T-helper 2 cell treated with Interferon-gamma antibody and Interleukin-4, amounts not matched to agents 5 μg/mL and 100 μg/mL, for 36 hours (primary cell): ENCODE data around the gene DNASE1L1.
"Not testable (repeated sequence)": the region's sequence is repeated elsewhere in the genome, so short reads cannot be mapped to it uniquely, and the experiment has no call there.

ENCODE experiments used
- DNase-seq: peaks from one replicate; pipeline ENCODE4 v3.0.0; 2021; ENCODE audit warnings: low spot score
- H3K27ac Mint-ChIP-seq: one replicate; pipeline ENCODE4 v1.8.0; 2021; ENCODE audit warnings: mild to moderate bottlenecking, mixed read lengths
- H3K27me3 Mint-ChIP-seq: one replicate; pipeline ENCODE4 v1.8.0; 2021; ENCODE audit warnings: low read depth, mixed read lengths
- H3K36me3 Mint-ChIP-seq: one replicate; pipeline ENCODE4 v1.8.0; 2021; ENCODE audit warnings: low read depth, mixed read lengths
- H3K4me1 Mint-ChIP-seq: one replicate; pipeline ENCODE4 v1.8.0; 2021; ENCODE audit warnings: low read depth, mixed read lengths
- H3K4me3 Mint-ChIP-seq: one replicate; pipeline ENCODE4 v1.8.0; 2022; ENCODE audit warnings: mild to moderate bottlenecking, moderate library complexity, mixed read lengths
- H3K9me3 Mint-ChIP-seq: one replicate; pipeline ENCODE4 v1.8.0; 2021; ENCODE audit warnings: mixed read lengths

DNASE1L1 gene

GRCh38 chrX:154396363-154396762 lies 12.7 kb downstream of the DNASE1L1 start:
- not testable (repeated sequence) for H3K9me3 Mint-ChIP-seq, H3K27ac Mint-ChIP-seq, H3K4me1 Mint-ChIP-seq, DNase-seq, H3K4me3 Mint-ChIP-seq, H3K27me3 Mint-ChIP-seq
- peaks cover 31% of the 10 kb centered on the region for H3K36me3 Mint-ChIP-seq

- not testable (repeated sequence) for H3K27me3 Mint-ChIP-seq, H3K27ac Mint-ChIP-seq, H3K9me3 Mint-ChIP-seq, H3K4me1 Mint-ChIP-seq, H3K4me3 Mint-ChIP-seq, H3K36me3 Mint-ChIP-seq
- DNase-seq, result peak; percentile 34
Measured at GRCh38 chrX:154389812-154390747, 19.0 kb downstream of the DNASE1L1 start.

- DNase-seq, H3K36me3 Mint-ChIP-seq, H3K27ac Mint-ChIP-seq, H3K9me3 Mint-ChIP-seq, H3K27me3 Mint-ChIP-seq, H3K4me1 Mint-ChIP-seq, H3K4me3 Mint-ChIP-seq: not testable (repeated sequence)
Measured at GRCh38 chrX:154388649-154389048, 20.4 kb downstream of the DNASE1L1 start.

GRCh38 chrX:154388094-154388493 lies 21.0 kb downstream of the DNASE1L1 start:
- not testable (repeated sequence) for H3K27me3 Mint-ChIP-seq, H3K36me3 Mint-ChIP-seq, H3K27ac Mint-ChIP-seq, H3K4me1 Mint-ChIP-seq, DNase-seq, H3K9me3 Mint-ChIP-seq, H3K4me3 Mint-ChIP-seq

- Mint-ChIP-seq H3K27ac (no peak overlapping the region), H3K27me3 (no peaks in the 10 kb centered on the region), H3K9me3 (no peaks in the 10 kb centered on the region), H3K4me1 (peaks cover 7% of the 10 kb centered on the region), H3K4me3 (no peak overlapping the region), H3K36me3 (peaks cover 14% of the 10 kb centered on the region)
- DNase-seq, result no peak
Measured at GRCh38 chrX:154384284-154384892, 24.7 kb downstream of the DNASE1L1 start.

GRCh38 chrX:154383359-154384283 lies 25.4 kb downstream of the DNASE1L1 start:
- peaks cover 14% of the 10 kb centered on the region for H3K36me3 Mint-ChIP-seq
- peaks cover 7% of the 10 kb centered on the region for H3K4me1 Mint-ChIP-seq
- no peak overlapping the region for H3K4me3 Mint-ChIP-seq
- H3K27me3 Mint-ChIP-seq, result no peaks in the 10 kb centered on the region
- no peak overlapping the region for H3K27ac Mint-ChIP-seq
- DNase-seq, result no peak
- no peaks in the 10 kb centered on the region for H3K9me3 Mint-ChIP-seq

GRCh38 chrX:154382483-154383069 lies 26.5 kb downstream of the DNASE1L1 start:
- Mint-ChIP-seq H3K4me3 (no peak overlapping the region), H3K27me3 (no peaks in the 10 kb centered on the region), H3K4me1 (peaks cover 7% of the 10 kb centered on the region), H3K36me3 (peaks cover 14% of the 10 kb centered on the region), H3K9me3 (no peaks in the 10 kb centered on the region), H3K27ac (no peak overlapping the region)
- DNase-seq, result no peak

GRCh38 chrX:154381271-154381670 lies 27.8 kb downstream of the DNASE1L1 start:
- DNase-seq, result no peak
- Mint-ChIP-seq H3K27me3 (no peaks in the 10 kb centered on the region), H3K9me3 (no peaks in the 10 kb centered on the region), H3K4me3 (no peak overlapping the region), H3K36me3 (peaks cover 14% of the 10 kb centered on the region), H3K27ac (no peak overlapping the region), H3K4me1 (peaks cover 11% of the 10 kb centered on the region)

- no peak for DNase-seq
- Mint-ChIP-seq H3K4me1 (peaks cover 11% of the 10 kb centered on the region), H3K4me3 (peak overlapping the region; percentile 85), H3K27ac (peak overlapping the region; percentile 87), H3K27me3 (no peaks in the 10 kb centered on the region), H3K9me3 (no peaks in the 10 kb centered on the region), H3K36me3 (peaks cover 14% of the 10 kb centered on the region)
Measured at GRCh38 chrX:154380787-154381186, 28.3 kb downstream of the DNASE1L1 start.

- Mint-ChIP-seq H3K9me3 (no peaks in the 10 kb centered on the region), H3K4me3 (peak overlapping the region; percentile 85), H3K36me3 (peaks cover 14% of the 10 kb centered on the region), H3K4me1 (peaks cover 11% of the 10 kb centered on the region), H3K27me3 (no peaks in the 10 kb centered on the region), H3K27ac (peak overlapping the region; percentile 91)
- DNase-seq, result no peak
Measured at GRCh38 chrX:154380153-154380552, 28.9 kb downstream of the DNASE1L1 start.

- no peaks in the 10 kb centered on the region for H3K27me3 Mint-ChIP-seq
- peak overlapping the region; percentile 91 for H3K27ac Mint-ChIP-seq
- H3K9me3 Mint-ChIP-seq, result no peaks in the 10 kb centered on the region
- no peak for DNase-seq
- H3K4me1 Mint-ChIP-seq, result peaks cover 11% of the 10 kb centered on the region
- H3K4me3 Mint-ChIP-seq, result peak overlapping the region; percentile 85
- H3K36me3 Mint-ChIP-seq, result peaks cover 14% of the 10 kb centered on the region
Measured at GRCh38 chrX:154379569-154379951, 29.5 kb downstream of the DNASE1L1 start.

- peak; percentile 96 for DNase-seq
- H3K36me3 Mint-ChIP-seq, result peaks cover 14% of the 10 kb centered on the region
- peak within 1 kb of the TSS; percentile 85 for H3K4me3 Mint-ChIP-seq
- H3K9me3 Mint-ChIP-seq, result no peaks in the 10 kb centered on the region
- H3K27ac Mint-ChIP-seq, result peak within 1 kb of the TSS; percentile 91
- H3K4me1 Mint-ChIP-seq, result peaks cover 11% of the 10 kb centered on the region
- no peaks in the 10 kb centered on the region for H3K27me3 Mint-ChIP-seq
Measured at GRCh38 chrX:154378799-154379568, 30.1 kb downstream of the DNASE1L1 start, which contains the start of gene EMD. Gene EMD, plus strand, starts transcription at chrX:154379295. Its CDS starts 190 bp downstream, at chrX:154379485.
